ENCODE measurements around the gene MEIOB.

GRCh38 chr16:1785846-1786170 lies 86.2 kb downstream of the MEIOB start:
- no peak for TF ChIP-seq POLR2AphosphoS5 (IDR thresholded peaks at IDR 0.05; ENCODE audit: low read depth, low read length)
- TF ChIP-seq REST (IDR thresholded peaks at IDR 0.05; ENCODE audit: insufficient read depth in 1 of 2, low read depth in 2 of 2, low read length in 2 of 2): no peak
- no peak for TF ChIP-seq SIN3A (IDR thresholded peaks at IDR 0.05; ENCODE audit: borderline replicate concordance, insufficient read depth, low read length)
